ENCODE results near the gene ZFP69. TPM values are rescaled to one million over a fixed set of nuclear protein-coding genes. Genes with fewer than 3 reads are reported as not detected.
A peak's percentile ranks its signal among the peaks of the same experiment; 100 is the strongest.

ZFP69 gene
- total RNA-seq, 4 donors from 2014 or later: 0.92 to 4.8 (median 3.0) TPM

DNA sequence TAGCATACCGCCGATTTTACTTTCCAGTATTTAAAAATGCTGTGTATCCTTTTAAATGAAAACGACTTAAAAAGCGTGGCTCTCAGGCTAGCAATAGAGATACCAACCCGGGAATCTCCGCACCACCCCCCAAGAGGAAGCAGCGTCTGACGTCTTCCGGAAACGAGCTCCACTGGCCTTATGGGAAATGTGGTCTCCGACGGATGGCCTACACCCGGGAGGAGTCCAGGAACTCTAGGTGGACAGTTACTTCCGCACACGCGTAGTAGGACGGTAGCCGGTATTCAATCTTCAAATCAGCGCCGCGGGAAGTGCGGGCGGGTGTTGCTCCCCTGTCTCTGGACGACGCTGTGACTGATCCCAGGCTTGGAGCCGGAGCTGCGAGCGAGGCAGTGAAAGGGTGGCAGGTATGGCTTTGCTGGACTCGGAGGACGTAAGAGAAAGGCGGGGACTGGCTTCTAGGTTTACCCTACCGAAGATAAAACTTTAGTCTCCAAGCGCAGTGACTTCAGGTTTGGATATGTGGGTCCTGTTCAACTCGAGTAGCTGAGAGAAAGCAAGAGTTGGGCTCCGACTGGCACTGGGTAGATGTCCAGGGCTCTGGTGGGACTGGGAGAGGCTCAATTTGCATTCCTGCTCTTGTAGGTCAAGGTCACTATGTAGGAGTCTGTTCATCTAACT lies 54.4 kb downstream of the ZFP69 start, which contains the start of gene ZNF684:
Gene ZNF684, plus strand, starts transcription at position 257 of the 681 bp plus-strand sequence. CDS start 1,530 bp downstream, outside the sequence.
- 0 to 1% methylated on average over 14 to 34 of the region's 35 CpGs for WGBS, 2 donors
- TF ChIP-seq, protein P1, sequence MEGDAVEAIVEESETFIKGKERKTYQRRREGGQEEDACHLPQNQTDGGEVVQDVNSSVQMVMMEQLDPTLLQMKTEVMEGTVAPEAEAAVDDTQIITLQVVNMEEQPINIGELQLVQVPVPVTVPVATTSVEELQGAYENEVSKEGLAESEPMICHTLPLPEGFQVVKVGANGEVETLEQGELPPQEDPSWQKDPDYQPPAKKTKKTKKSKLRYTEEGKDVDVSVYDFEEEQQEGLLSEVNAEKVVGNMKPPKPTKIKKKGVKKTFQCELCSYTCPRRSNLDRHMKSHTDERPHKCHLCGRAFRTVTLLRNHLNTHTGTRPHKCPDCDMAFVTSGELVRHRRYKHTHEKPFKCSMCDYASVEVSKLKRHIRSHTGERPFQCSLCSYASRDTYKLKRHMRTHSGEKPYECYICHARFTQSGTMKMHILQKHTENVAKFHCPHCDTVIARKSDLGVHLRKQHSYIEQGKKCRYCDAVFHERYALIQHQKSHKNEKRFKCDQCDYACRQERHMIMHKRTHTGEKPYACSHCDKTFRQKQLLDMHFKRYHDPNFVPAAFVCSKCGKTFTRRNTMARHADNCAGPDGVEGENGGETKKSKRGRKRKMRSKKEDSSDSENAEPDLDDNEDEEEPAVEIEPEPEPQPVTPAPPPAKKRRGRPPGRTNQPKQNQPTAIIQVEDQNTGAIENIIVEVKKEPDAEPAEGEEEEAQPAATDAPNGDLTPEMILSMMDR (IDR thresholded peaks at IDR 0.05): no peak
- peak in 1 of 2 donors; percentile 64 for TF ChIP-seq POLR2A (IDR thresholded peaks at IDR 0.05)

GRCh38 chr1:40532062-40532389 lies 54.9 kb downstream of the ZFP69 start:
- no peak for DNase-seq
- WGBS, 2 donors: 0% methylated on average over 3 of the region's 3 CpGs
- Histone ChIP-seq H3K4me3 (replicated peaks in 1 of 3) (peak overlapping the region; percentile 38 to 79 (median 44)), H3K36me3 (no peaks in the 10 kb centered on the region), H3K27me3 (no peaks in the 10 kb centered on the region), H3K4me1 (peaks cover 0 to 5% of the 10 kb centered on the region in 2 donors), H3K9me3 (no peaks in the 10 kb centered on the region), H3K27ac (peak overlapping the region in 2 of 3 donors; percentile 59 to 74)
- intact Hi-C loops (cut with DNase I): no loop called here
- TF ChIP-seq, protein P1 (IDR thresholded peaks at IDR 0.05): no peak
- no peak for TF ChIP-seq POLR2A (IDR thresholded peaks at IDR 0.05)

More for the DNA sequence above, 54.4 kb downstream of the ZFP69 start, which contains the start of gene ZNF684:
- Histone ChIP-seq H3K27me3 (no peaks in the 10 kb centered on the region), H3K27ac (peak within 1 kb of the TSS; percentile 29 to 74 (median 59)), H3K9me3 (no peaks in the 10 kb centered on the region), H3K36me3 (no peaks in the 10 kb centered on the region), H3K4me3 (replicated peaks in 1 of 3) (peak within 1 kb of the TSS; percentile 38 to 79 (median 44)), H3K4me1 (peaks cover 0 to 5% of the 10 kb centered on the region in 2 donors)
- DNase-seq: peak; percentile 87 to 90
- intact Hi-C loops (cut with DNase I): no loop called here

DNA sequence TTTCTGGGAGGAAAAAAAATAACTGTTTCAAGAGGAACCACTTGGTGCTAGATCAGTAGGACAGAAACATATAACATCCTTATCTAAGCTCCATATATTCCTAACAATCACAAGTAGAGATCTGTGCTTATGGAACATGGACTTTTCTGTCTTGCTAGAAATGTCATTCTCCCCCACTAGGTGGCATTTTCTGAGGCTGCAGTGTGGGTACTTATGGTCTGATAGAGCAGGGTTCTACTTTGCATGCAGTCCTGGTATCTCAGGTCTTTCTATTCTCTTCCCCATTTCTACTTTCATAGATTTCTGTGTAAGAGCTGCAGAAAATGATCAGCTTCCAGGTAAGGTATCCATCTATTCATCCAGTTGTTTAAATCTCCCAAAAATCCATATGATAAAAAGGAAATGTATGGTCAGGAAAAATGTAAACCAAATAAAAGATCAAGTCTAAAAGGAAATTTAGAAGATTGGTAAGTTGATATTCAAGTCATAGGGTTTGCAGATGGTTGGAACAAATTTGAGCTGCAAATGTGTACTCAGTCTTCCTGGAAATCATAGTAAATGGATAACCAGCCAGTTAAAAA lies 55.8 kb downstream of the ZFP69 start:
- peaks cover 0 to 5% of the 10 kb centered on the region in 2 donors for H3K4me1 ChIP-seq
- H3K36me3 ChIP-seq: no peaks in the 10 kb centered on the region
- no peaks in the 10 kb centered on the region for H3K27me3 ChIP-seq
- H3K9me3 ChIP-seq: no peaks in the 10 kb centered on the region
- DNase-seq: peak in 1 of 2 donors; percentile 5
- no peak overlapping the region for H3K4me3 ChIP-seq (replicated peaks in 1 of 3)
- intact Hi-C loops (cut with DNase I): no loop called here
- H3K27ac ChIP-seq: no peak overlapping the region
- TF ChIP-seq, protein P1 (IDR thresholded peaks at IDR 0.05): peak in 5 of 6 experiments; percentile 12 to 50 (median 47)
- TF ChIP-seq POLR2A (IDR thresholded peaks at IDR 0.05): no peak

DNA sequence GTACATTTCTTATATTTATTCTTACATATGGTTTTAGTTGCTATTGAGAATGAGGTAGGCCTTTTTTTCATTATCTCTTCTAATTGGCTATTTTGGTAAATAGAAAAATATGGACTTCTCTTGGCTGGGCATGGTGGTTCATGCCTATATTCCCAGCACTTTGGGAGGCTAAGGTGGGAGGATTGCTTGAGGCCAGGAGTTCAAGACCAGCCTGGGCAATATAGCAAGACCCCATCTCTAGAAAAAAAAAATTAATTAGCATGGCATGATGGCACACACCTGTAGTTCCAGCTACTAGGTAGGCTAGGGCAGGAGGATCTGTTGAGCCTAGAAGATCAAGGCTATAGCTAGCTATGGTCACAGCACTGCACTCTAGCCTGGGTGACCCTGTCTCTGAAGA lies 57.5 kb downstream of the ZFP69 start:
- Histone ChIP-seq H3K4me1 (peaks cover 0 to 5% of the 10 kb centered on the region in 2 donors), H3K9me3 (no peaks in the 10 kb centered on the region), H3K36me3 (no peaks in the 10 kb centered on the region), H3K27ac (no peak overlapping the region), H3K27me3 (no peaks in the 10 kb centered on the region), H3K4me3 (replicated peaks in 1 of 3) (no peak overlapping the region)
- intact Hi-C loops (cut with DNase I): no loop called here
- TF ChIP-seq POLR2A (IDR thresholded peaks at IDR 0.05): no peak
- TF ChIP-seq, protein P1 (IDR thresholded peaks at IDR 0.05): no peak
- DNase-seq: no peak

DNA sequence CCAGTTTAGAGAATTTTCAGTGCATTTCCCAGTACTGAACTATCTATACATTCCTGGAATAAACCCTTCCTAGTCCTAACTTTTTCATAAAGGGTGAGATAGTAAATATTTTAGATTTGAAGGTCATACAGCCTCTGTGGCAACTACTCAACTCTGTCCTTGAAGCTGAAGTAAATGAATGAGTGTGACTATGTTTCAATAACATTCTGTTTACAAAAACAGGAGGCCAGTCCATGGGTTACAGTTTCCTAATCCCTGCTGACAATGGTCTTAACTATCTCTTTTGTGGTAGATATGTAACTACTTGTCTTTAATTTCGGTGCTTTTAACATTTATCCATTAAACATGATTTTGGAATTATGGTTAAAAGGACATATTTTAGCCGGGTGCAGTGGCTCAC lies 58.6 kb downstream of the ZFP69 start:
- DNase-seq: no peak
- no peak overlapping the region for H3K4me3 ChIP-seq (replicated peaks in 1 of 3)
- H3K27ac ChIP-seq: no peak overlapping the region
- peaks cover 0 to 5% of the 10 kb centered on the region in 2 donors for H3K4me1 ChIP-seq
- intact Hi-C loops (cut with DNase I): no loop called here
- H3K9me3 ChIP-seq: no peaks in the 10 kb centered on the region
- H3K27me3 ChIP-seq: no peaks in the 10 kb centered on the region
- H3K36me3 ChIP-seq: no peaks in the 10 kb centered on the region
- 94 to 96% methylated on average over 2 of the region's 2 CpGs for WGBS, 2 donors
- TF ChIP-seq, protein P1 (IDR thresholded peaks at IDR 0.05): no peak
- no peak for TF ChIP-seq POLR2A (IDR thresholded peaks at IDR 0.05)

Measured in thyroid gland (tissue), 4 donors.